Measurements from ENCODE around the gene LRBA.
A peak's percentile ranks its signal among the peaks of the same experiment; 100 is the strongest.

LRBA gene

GRCh38 chr4:150336676-150337412, 678.2 kb downstream of the LRBA start:
- DNase-seq = no peak

DNA sequence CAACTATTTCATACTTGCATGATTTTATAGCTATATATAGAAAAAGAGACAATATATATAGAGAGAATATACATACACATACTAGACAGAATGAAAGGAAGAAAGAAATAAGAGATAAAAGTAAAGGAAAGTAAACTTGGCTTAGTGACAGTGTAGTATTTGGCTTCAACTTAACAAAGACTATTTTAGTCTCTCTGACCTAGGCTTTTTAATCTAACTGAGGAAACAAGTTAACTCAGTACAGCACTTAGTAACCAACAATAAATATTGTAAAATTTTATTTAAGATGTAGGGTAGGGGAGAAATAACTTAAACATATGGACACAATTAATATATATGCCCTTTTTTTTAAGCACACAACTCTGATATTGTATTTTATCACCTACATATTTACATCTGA, 682.1 kb downstream of the LRBA start:
- DNase-seq = no peak

GRCh38 chr4:150332086-150332485, 683.0 kb downstream of the LRBA start:
- DNase-seq = no peak

- DNase-seq = no peak
Measured at GRCh38 chr4:150329373-150329772, 685.7 kb downstream of the LRBA start.

DNA sequence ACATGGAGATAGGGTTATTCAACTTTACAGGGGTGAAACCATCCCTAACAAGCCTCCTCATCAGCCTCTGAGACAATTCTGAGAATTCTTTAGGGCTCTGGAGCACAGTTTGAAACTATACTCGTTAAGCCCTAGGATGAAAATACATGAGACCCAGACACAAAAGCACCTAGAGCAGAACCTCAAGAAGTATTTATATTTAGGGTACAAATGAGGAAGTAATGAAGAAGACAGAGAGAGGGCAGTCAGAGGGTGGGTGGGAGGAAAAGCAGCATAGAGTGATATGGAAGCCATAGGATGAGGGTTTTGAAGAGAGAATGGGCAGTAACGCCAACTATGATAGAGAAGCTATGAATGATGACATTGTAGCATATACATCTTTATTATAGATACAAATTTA, 686.6 kb downstream of the LRBA start:
- DNase-seq = no peak

DNA sequence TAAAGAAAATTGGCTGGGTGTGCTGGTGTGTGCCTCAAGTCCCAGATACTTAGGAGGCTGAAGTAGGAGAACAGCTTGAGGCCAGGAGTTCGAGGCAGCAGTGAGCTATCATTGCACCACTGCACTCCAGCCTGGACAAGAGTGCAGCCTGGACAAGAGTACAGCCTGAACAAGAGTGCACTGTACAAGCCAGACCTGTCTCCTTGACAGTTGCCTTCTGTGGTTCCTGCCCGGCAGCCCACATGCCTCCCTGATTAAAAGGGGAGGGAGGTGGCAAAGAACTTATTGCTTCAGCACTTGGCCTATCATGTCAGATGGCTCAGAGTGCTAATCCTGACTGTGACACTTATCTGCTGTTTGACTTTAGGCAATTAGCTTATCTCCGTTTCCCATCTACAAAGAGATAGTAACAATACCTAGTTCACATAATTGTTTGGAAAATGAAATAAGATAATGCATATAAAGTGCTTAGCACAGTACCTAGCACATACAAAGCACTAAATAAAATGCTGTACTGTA, 687.8 kb downstream of the LRBA start:
- no peak for DNase-seq

DNA sequence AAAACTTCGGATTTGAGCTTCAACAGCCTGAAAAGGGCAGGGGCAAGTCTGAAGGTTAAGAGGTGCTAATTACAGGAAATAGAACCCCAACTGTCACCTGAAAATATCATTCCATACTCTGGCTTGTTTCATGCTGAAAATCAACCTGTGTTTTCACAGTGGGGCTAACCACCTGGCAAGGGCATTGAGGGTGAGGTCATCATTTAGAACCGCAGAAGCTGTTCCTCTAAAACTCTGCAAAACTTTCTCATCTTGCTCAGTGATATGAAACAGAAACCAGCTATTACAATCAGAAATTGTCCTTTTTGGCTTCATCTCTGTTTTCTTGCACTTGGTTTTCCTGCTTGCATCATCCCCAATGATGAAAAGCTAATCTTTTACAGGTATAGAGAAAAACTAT, 689.2 kb downstream of the LRBA start:
- no peak for DNase-seq

GRCh38 chr4:150323406-150324325, 691.4 kb downstream of the LRBA start:
- DNase-seq = peak in 1 of 2 experiments; percentile 1

DNA sequence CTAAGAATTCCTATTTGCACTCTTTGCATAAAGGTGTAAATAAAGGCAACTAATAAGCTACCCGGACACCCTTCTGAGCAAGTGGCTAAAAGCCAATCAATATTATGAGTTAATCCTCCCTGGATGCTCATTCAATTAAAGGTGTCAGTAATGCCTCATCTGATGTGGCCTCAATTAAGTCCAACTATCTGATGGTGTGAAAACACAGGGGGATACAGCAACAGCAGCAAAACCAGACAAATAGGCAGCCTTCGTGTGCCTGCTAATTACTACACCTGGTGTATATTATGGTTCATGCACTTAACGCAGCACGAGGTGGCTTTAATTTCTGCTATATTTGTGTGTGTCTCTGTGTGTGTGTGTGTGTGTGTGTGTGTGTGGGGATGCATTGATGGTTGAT, 692.4 kb downstream of the LRBA start:
- peak in 1 of 2 experiments; percentile 12 for DNase-seq

DNA sequence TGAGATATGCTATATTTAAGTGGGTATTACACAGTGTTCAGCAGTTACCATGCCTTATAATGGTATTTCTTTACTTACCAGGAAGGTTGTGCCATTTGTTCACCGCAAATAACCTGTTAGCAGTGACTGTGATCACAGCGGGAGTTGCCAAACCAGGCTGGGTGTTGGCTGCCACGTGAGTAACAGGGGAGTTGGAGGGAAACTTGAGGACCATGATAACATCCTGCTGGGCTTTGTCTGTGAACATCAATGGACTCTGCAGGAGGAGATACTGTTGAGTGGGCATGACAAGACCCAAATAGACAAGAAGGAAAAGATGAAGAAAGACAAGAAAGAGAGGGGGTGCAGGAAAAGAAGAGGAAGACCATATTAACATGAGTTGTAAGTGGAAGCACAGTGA, 694.0 kb downstream of the LRBA start:
- DNase-seq = no peak

GRCh38 chr4:150318971-150319370, 696.1 kb downstream of the LRBA start:
- no peak for DNase-seq

DNA sequence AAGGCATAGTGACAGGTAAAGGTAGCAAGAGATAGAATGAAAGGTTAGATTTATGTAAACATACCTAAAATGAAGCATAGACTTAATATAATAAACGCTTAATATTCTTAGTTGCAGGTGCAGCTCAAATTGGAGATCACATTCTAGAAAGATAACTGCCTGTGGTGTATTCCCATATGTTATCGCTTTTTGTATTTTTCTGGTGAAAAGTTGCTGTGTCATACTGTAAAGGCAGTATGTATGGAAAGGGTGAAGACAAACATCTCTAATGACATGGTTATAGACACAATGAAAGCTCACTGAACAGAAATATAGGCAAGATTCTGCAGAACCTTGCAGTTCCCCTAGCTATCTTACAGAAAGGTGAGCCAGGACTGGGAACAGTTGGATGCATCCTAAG, 696.6 kb downstream of the LRBA start:
- no peak for DNase-seq

DNA sequence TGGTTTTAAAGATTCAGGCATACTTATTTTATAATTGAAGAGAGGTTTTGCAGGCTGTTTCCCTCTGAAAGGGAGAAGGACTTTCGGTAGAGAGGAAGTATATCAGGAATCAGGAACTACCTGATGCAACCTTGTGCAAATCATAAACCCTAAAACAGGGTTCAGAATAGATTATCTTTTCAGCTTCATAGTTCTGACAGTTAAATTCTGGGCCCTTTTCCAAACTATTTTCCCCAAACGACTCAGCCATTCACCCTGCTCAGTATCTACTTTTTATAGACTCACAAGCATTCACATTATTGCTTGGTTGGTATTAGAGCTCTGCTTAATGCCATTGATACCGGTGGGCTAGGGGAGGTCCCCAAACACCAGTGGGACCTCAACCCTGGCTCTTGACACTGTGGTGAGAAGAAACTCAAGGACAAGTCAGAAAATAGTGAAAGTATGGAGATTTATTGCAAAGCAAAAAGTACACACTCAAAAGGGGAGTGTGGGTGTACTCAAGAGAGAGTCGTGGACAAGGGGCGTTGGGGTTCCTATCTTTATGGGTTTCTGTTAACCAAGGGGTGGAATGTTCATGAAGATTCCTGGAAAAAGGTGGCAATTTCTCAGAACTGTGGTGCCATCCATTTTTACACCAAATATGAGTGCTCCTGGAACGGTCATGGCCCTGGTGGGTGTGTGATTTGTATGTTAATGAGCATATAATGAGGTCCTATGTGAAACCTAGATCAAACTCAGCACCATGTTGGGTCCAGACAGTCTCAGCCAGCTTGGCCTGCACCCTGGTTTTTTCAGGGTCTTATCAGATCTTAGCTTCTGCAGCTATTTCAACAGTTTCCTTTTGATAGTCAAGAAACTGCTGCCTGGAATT, 698.5 kb downstream of the LRBA start:
- no peak for DNase-seq

DNA sequence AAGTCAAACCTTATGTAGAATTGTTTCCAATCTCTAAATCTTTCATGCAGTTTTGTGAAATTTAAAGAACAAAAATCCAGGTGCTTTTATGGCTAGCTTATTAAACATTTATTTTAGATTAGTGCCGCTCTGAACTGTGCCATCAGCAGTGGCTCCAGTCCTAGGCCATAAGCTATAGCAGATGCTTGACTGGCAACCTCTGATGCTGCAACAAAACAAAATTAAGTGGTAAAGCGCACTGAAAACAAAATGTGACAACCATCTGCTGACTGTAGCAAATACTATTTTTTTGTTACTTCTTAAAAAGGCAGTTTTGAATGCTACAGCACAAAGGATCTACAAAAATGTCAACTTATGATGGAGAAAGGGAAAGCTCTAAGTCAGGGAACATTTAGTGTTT, 699.4 kb downstream of the LRBA start:
- no peak for DNase-seq

DNA sequence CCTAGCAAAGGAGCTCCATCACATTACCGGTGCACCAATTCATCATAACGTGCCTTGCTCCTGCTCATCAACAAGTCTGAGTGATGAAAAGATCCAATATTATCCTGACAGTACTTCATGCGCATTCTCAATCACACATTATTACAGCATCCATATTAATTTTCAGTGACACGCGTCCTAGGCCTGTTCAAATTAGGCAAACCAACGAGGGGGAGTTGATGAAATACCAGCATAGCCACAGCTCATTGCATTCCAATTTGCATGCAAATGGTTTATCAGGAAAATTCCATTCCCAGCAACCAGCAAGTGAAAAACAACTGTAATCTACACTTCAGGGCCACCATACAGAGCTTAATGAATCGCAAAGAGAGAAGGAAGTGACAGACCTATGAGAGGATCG, 699.9 kb downstream of the LRBA start:
- no peak for DNase-seq

- no peak for DNase-seq
Measured at GRCh38 chr4:150314031-150314430, 701.1 kb downstream of the LRBA start.

- no peak for DNase-seq
Measured at GRCh38 chr4:150310159-150310895, 704.8 kb downstream of the LRBA start.

GRCh38 chr4:150308824-150309472, 706.1 kb downstream of the LRBA start:
- DNase-seq = no peak

GRCh38 chr4:150306719-150307118, 708.4 kb downstream of the LRBA start:
- DNase-seq = no peak

DNA sequence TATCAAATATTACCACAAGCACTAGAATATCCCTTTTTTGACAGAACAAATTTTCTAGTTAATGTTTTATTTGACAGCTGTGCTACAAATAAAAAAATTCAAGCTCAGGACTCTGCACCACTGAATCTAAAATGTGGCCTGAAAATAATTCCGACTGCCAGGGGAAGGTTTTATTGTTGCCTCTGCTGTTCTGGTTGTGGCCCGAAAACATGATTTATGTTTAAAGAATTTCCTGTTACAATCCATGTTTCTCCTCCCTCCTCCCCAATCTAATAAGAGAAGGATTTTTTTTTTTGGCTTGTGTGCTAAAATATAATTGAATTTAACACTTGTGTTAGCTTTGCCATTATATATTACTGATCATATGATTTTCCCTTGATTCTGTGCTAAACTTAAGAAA, 709.1 kb downstream of the LRBA start:
- DNase-seq = no peak

GRCh38 chr4:150302553-150302952, 712.5 kb downstream of the LRBA start:
- DNase-seq = no peak

DNA sequence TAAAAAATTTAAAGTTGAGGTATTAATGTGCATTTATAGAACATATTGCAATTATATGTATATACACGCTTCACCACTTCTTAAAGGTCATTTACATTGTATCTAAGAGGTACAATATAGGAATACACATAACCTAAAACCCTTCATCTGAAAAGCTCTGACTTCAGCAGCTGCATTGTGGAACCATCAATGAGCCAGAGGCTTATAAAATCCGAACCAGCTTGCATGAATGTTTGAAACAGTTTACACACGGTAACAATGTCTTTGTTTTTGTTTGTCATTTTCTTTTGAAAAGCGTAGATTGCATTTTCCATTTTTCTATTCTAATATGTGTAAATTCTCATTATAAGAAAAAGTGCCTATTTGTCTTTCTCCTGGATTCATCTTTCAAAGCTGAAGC, 715.3 kb downstream of the LRBA start:
- peak; percentile 81 to 84 for DNase-seq

Data from NCI-H1930 (cell line).